Lower leg skin (tissue), 4 donors: Measurements from ENCODE around the gene AGTR1. TPM values are rescaled to one million over a fixed set of nuclear protein-coding genes. Genes with fewer than 3 reads are reported as not detected.

Source experiments
- DNase-seq, 2 donors: peaks; one replicate each; pipeline ENCODE4 v3.0.0-alpha.2; 2019; ENCODE audit warnings: low spot score in 2 of 2
- H3K4me3 ChIP-seq: fragments of 200-600 bp; sonication (generic); 2 replicates; pipeline ENCODE4 v1.5.1; 2017; ENCODE audit warnings: mild to moderate bottlenecking, low read depth; ENCODE audit not compliant: poor library complexity, severe bottlenecking
- POLR2A ChIP-seq, 2 donors: fragments of 450-650 bp; IDR thresholded peaks; one replicate each; pipeline ENCODE4 v1.6.1; 2016 to 2017; ENCODE audit warnings: antibody characterized with exemption in 2 of 2, mild to moderate bottlenecking in 1 of 2, moderate library complexity in 1 of 2
- WGBS, 2 donors: methylation state at CpG; one replicate each; pipeline ENCODE4 v1.1.5; 2018; 5-methylcytosine and 5-hydroxymethylcytosine counted together
- intact Hi-C: fragments of 100-400 bp; cut with DNase I; formaldehyde crosslinking; loops from one replicate; pipeline ENCODE4 v1.15.0; 2023; ENCODE audit warnings: low total_unique reads
- total RNA-seq, 4 donors: library from RNA; depleted of rRNA; stranded (reverse); fragments of >200 nt; gene quantifications; one replicate each; pipeline ENCODE4 v1.1.0, GENCODE V29; 2016
- TF ChIP-seq, protein P1 (sequence below), 3 donors: fragments of 450-650 bp; IDR thresholded peaks; one replicate each; pipeline ENCODE4 v1.5.1; 2016; ENCODE audit warnings: antibody characterized with exemption in 3 of 3, mild to moderate bottlenecking in 3 of 3, moderate library complexity in 2 of 3

AGTR1 gene
- total RNA-seq, 4 donors from 2014 or later: 17.6 to 28.0 (median 19.6) TPM

GRCh38 chr3:148711981-148712666 is 14.4 kb downstream of the AGTR1 start:
- WGBS, 2 donors: 89 to 92% methylated on average over 1 of the region's 1 CpG
- H3K4me3 ChIP-seq: no peak overlapping the region
- intact Hi-C loops: no loop called here
- DNase-seq: no peak
- no peak for TF ChIP-seq POLR2A (IDR thresholded peaks at IDR 0.05)
- TF ChIP-seq, protein P1, sequence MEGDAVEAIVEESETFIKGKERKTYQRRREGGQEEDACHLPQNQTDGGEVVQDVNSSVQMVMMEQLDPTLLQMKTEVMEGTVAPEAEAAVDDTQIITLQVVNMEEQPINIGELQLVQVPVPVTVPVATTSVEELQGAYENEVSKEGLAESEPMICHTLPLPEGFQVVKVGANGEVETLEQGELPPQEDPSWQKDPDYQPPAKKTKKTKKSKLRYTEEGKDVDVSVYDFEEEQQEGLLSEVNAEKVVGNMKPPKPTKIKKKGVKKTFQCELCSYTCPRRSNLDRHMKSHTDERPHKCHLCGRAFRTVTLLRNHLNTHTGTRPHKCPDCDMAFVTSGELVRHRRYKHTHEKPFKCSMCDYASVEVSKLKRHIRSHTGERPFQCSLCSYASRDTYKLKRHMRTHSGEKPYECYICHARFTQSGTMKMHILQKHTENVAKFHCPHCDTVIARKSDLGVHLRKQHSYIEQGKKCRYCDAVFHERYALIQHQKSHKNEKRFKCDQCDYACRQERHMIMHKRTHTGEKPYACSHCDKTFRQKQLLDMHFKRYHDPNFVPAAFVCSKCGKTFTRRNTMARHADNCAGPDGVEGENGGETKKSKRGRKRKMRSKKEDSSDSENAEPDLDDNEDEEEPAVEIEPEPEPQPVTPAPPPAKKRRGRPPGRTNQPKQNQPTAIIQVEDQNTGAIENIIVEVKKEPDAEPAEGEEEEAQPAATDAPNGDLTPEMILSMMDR (IDR thresholded peaks at IDR 0.05): no peak

DNA sequence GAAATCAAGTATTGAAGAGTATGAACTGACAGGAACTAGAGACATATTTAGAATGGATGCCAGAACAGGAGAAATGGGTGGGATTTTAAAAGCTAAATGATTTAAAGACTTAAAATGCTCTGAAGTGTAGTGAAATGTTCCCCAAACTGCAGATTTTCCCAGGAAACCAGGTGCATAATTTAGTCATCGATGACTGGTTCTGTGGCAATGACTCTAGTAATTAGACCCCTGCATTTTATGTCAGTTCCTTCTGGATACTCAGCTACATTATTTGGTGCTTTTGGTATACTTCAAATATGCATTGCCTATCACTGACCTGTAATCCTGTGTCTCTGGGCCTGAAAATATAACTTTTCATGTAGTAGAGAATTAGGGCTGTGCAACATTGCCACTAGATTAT is 16.8 kb downstream of the AGTR1 start:
- intact Hi-C loops: no loop called here
- 88 to 100% methylated on average over 1 of the region's 1 CpG for WGBS, 2 donors
- TF ChIP-seq, protein P1 (IDR thresholded peaks at IDR 0.05): no peak
- DNase-seq: no peak
- no peak overlapping the region for H3K4me3 ChIP-seq

DNA sequence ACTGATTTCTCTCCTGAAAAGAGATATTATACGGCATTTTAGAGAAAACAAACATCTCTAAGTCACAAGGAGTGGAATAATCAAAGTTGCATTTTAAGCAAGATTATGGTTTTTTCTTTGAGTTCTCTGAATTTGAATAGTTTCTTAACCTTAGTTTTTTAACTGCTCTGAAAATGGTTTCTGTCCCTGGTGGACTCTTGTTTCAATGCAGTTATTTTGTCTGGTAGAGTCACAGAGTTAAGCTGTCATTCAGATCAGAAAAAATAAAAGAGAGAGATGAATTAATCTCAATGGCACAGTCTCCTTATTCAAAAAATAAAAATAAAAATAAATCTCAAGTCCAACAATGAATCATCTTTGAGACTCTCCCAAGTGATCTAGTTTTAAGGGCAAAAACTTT is 19.0 kb downstream of the AGTR1 start:
- H3K4me3 ChIP-seq: no peak overlapping the region
- no peak for DNase-seq
- intact Hi-C loops: no loop called here
- TF ChIP-seq, protein P1 (IDR thresholded peaks at IDR 0.05): no peak
- TF ChIP-seq POLR2A (IDR thresholded peaks at IDR 0.05): no peak
- 74 to 85% methylated on average over 1 of the region's 1 CpG for WGBS, 2 donors

GRCh38 chr3:148717885-148718561 is 20.3 kb downstream of the AGTR1 start:
- 73 to 80% methylated on average over 3 of the region's 3 CpGs for WGBS, 2 donors
- H3K4me3 ChIP-seq: no peak overlapping the region
- DNase-seq: no peak
- TF ChIP-seq POLR2A (IDR thresholded peaks at IDR 0.05): no peak
- TF ChIP-seq, protein P1 (IDR thresholded peaks at IDR 0.05): no peak
- intact Hi-C loops: no loop called here

DNA sequence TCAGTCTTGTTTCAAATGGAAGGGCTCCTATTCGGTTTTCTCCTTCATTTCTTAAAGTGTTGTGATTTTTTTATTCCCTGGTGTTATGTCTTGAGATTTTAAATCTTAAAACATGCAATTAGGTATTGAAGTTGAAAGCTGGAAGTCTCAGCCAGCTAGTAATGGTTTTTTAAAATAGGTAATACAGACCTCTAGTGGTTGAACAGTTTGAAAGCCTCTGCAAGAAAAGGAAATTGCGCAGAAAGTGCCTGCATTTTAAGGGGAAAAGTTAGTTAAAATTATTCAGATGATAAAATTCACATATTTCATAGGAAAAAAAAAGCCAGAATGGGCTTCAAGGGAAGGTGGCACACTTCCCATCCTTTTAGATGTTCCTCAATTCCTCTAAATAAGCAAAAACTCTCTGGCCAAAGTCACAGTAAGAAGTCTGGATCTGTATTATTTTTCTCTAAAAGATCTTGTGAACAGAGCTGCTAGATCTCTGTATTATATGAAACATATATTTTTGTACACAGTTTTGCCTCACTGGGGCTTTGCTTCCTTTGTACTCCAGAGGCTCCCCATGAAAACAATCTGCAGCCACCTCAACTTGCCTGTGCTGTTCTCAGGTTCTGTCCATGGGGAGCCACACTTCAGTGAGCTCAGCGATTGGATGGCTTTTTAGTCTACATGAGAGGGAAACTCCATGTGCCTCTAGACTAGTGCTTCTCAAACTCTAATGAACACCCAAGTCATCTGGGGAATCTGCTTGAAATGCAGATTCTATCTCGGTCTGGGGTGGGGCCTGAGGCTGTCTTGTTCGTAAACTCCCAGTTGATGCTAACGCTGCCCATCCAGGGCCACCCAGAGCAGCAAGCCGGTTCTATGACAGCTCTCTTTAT is 21.5 kb downstream of the AGTR1 start:
- intact Hi-C loops: no loop called here
- H3K4me3 ChIP-seq: no peak overlapping the region
- no peak for DNase-seq
- 51 to 60% methylated on average over 7 of the region's 7 CpGs for WGBS, 2 donors
- TF ChIP-seq POLR2A (IDR thresholded peaks at IDR 0.05): no peak
- TF ChIP-seq, protein P1 (IDR thresholded peaks at IDR 0.05): no peak
